ENCODE results near the gene SPATA45. TPM values are rescaled to one million over a fixed set of nuclear protein-coding genes. Genes with fewer than 3 reads are reported as not detected.

The SPATA45 gene
- total RNA-seq, 1 experiment from 2014 or later: not detected

DNA sequence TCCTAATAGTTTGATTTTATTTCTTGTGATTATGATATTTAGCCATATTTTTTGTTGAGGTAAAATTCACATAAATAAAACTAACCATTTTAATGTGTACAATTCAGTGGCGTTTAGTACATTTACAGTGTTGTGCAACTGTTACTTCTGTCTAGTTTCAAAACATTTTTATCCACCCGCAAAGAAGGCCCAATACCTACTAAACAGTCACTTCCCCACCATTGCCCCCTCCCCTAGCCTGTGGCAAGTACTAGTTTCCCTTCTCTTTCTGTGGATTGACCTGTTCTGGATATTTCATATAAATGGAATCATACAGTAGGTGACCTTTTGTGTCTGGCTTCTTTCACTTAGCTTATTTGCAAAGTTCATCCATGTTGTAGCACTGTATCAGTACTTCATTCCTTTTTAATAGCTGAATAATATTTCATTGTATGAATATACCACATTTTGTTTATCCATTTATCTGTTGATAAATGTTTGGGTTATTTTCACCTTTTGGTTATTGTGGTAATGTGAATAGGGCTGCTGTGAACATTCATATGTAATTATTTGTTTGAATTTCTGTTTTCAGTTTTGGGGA lies 14.8 kb upstream of the SPATA45 start:
- intact Hi-C loops (cut with micrococcal nuclease; ENCODE audit: unreplicated experiment): no loop called here
- H3K27ac Mint-ChIP-seq (ENCODE audit: unreplicated experiment): no peak overlapping the region
- H3K27me3 ChIP-seq (replicated peaks; ENCODE audit: control insufficient read depth, insufficient read depth, low read length): no peaks in the 10 kb centered on the region
- peaks cover 47% of the 10 kb centered on the region for H3K36me3 Mint-ChIP-seq (ENCODE audit: insufficient read depth, unreplicated experiment)
- no peaks in the 10 kb centered on the region for H3K9me3 ChIP-seq
- H3K4me3 Mint-ChIP-seq (ENCODE audit: unreplicated experiment): no peak overlapping the region
- H3K36me3 ChIP-seq (ENCODE audit: control insufficient read depth, insufficient read depth, low read length): no peaks in the 10 kb centered on the region
- no peak for DNase-seq
- no peaks in the 10 kb centered on the region for H3K27me3 Mint-ChIP-seq (ENCODE audit: insufficient read depth, unreplicated experiment)
- H3K4me1 Mint-ChIP-seq (ENCODE audit: low read depth, unreplicated experiment): peaks cover 12% of the 10 kb centered on the region
- H3K9me3 Mint-ChIP-seq (ENCODE audit: unreplicated experiment): no peaks in the 10 kb centered on the region
- H3K4me1 ChIP-seq: peaks cover 9% of the 10 kb centered on the region
- CTCF ChIA-PET: no interaction called here
- TSS peak; percentile 0 for BruUV-seq (replicated peaks)
- POLR2A ChIA-PET: no interaction called here
- H3K4me3 ChIP-seq (ENCODE audit: low read depth, low read length): no peak overlapping the region
- TF ChIP-seq, protein P1, sequence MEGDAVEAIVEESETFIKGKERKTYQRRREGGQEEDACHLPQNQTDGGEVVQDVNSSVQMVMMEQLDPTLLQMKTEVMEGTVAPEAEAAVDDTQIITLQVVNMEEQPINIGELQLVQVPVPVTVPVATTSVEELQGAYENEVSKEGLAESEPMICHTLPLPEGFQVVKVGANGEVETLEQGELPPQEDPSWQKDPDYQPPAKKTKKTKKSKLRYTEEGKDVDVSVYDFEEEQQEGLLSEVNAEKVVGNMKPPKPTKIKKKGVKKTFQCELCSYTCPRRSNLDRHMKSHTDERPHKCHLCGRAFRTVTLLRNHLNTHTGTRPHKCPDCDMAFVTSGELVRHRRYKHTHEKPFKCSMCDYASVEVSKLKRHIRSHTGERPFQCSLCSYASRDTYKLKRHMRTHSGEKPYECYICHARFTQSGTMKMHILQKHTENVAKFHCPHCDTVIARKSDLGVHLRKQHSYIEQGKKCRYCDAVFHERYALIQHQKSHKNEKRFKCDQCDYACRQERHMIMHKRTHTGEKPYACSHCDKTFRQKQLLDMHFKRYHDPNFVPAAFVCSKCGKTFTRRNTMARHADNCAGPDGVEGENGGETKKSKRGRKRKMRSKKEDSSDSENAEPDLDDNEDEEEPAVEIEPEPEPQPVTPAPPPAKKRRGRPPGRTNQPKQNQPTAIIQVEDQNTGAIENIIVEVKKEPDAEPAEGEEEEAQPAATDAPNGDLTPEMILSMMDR (IDR thresholded peaks at IDR 0.05; ENCODE audit: insufficient read depth in 1 of 2, low read depth in 1 of 2, low read length in 1 of 2, severe bottlenecking in 1 of 2, unreplicated experiment in 1 of 2): no peak

DNA sequence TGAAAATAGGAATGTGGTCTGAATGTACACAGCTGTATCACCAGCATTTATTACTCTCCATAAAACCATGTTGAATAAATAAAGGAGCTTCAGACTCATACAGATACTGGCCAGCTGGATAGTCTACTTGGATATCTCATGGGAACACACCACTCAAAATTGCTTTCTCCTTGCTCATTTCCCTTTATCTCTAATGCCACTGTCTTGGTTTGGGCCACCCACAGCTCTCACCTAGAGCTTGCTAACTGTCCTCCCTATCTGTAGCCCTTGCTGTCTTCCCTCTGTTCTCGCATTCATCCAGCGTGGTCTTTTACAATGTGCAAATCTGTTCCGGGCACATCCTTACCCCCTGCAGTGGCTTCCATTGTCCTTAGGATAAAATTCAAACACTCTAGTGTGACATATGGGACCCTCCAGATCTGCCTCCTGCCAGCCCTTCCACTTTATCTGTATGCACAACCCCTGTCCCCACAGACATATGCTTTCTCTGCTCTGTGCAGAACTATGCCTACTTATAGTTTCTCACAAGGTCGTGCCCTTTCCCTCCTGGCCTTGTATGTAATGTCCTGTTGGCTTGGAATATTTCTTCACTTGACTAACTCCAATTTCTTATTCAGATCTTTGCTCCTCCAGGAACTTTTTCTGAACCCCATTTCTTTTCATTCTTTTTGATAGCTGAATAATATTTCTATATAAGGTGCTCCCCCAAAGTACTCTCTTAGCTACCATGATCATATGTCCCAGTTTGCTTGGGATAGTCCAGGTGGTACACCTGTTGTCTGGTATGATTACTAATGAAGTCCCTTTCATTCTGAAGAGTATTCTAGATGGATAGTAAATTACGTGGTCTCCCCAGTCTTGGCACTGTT lies 13.5 kb upstream of the SPATA45 start:
- Histone ChIP-seq H3K27me3 (replicated peaks; ENCODE audit: control insufficient read depth, insufficient read depth, low read length) (no peaks in the 10 kb centered on the region), H3K36me3 (ENCODE audit: control insufficient read depth, insufficient read depth, low read length) (no peaks in the 10 kb centered on the region), H3K9me3 (no peaks in the 10 kb centered on the region), H3K4me3 (ENCODE audit: low read depth, low read length) (peak overlapping the region; percentile 6; the same call in 1 of the 2 replicates), H3K4me1 (peaks cover 14% of the 10 kb centered on the region)
- peaks cover 35% of the 10 kb centered on the region for H3K36me3 Mint-ChIP-seq (ENCODE audit: insufficient read depth, unreplicated experiment)
- no peak for DNase-seq
- peaks cover 12% of the 10 kb centered on the region for H3K4me1 Mint-ChIP-seq (ENCODE audit: low read depth, unreplicated experiment)
- intact Hi-C loops (cut with micrococcal nuclease; ENCODE audit: unreplicated experiment): no loop called here
- no TSS peak for BruUV-seq (replicated peaks)
- POLR2A ChIA-PET: interaction anchor here (0.5 kb wide), 1 partner anchor 253 kb away, joined by 3 read pairs; the partner anchor contains the start of gene ATF3
- no peak overlapping the region for H3K4me3 Mint-ChIP-seq (ENCODE audit: unreplicated experiment)
- H3K9me3 Mint-ChIP-seq (ENCODE audit: unreplicated experiment): no peaks in the 10 kb centered on the region
- TF ChIP-seq, protein P1 (IDR thresholded peaks at IDR 0.05; ENCODE audit: insufficient read depth in 1 of 2, low read depth in 1 of 2, low read length in 1 of 2, severe bottlenecking in 1 of 2, unreplicated experiment in 1 of 2): no peak
- H3K27me3 Mint-ChIP-seq (ENCODE audit: insufficient read depth, unreplicated experiment): no peaks in the 10 kb centered on the region
- no peak overlapping the region for H3K27ac Mint-ChIP-seq (ENCODE audit: unreplicated experiment)
- CTCF ChIA-PET: interaction anchor here (1.3 kb wide), 1 partner anchor 46 kb away, joined by 8 read pairs; no protein-coding TSS in a partner anchor

DNA sequence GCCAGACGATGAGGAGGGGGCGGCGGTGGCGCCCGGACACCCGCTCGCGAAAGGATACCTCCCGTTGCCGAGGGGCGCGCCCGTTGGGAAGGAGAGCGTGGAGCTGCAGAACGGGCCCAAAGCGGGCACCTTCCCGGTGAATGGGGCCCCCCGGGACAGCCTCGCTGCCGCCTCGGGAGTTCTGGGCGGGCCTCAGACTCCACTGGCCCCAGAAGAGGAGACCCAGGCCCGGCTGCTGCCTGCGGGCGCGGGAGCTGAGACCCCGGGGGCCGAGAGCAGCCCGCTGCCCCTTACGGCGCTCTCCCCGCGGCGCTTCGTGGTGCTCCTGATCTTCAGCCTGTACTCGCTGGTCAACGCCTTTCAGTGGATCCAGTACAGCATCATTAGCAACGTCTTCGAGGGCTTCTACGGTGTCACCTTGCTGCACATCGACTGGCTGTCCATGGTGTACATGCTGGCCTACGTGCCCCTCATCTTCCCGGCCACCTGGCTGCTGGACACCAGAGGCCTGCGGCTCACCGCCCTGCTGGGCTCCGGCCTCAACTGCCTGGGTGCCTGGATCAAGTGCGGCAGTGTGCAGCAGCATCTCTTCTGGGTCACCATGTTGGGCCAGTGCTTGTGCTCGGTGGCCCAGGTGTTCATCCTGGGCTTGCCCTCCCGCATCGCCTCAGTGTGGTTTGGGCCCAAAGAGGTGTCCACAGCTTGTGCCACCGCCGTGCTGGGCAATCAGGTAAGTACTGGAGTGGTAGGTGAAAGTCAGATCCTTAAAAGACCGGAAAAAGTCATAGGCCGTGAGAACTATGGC lies 11.2 kb upstream of the SPATA45 start:
- Mint-ChIP-seq H3K9me3 (ENCODE audit: unreplicated experiment) (peaks cover 10% of the 10 kb centered on the region), H3K4me1 (ENCODE audit: low read depth, unreplicated experiment) (peaks cover 19% of the 10 kb centered on the region), H3K27ac (ENCODE audit: unreplicated experiment) (peak overlapping the region; percentile 81), H3K36me3 (ENCODE audit: insufficient read depth, unreplicated experiment) (peaks cover 15% of the 10 kb centered on the region), H3K27me3 (ENCODE audit: insufficient read depth, unreplicated experiment) (no peaks in the 10 kb centered on the region), H3K4me3 (ENCODE audit: unreplicated experiment) (no peak overlapping the region)
- peak overlapping the region; percentile 59 for H3K4me3 ChIP-seq (ENCODE audit: low read depth, low read length)
- TF ChIP-seq, protein P1 (IDR thresholded peaks at IDR 0.05; ENCODE audit: insufficient read depth in 1 of 2, low read depth in 1 of 2, low read length in 1 of 2, severe bottlenecking in 1 of 2, unreplicated experiment in 1 of 2): no peak
- POLR2A ChIA-PET: interaction anchor here (0.5 to 2.1 kb wide), 16 partner anchors 12 to 1606 kb away, joined by 3 to 22 read pairs (median 4); partner anchors contain the start of genes ATF3, NSL1 and TATDN3
- peaks cover 14% of the 10 kb centered on the region for H3K4me1 ChIP-seq
- CTCF ChIA-PET: interaction anchor here (0.7 to 1.8 kb wide), 10 partner anchors 25 to 382 kb away, joined by 3 to 10 read pairs (median 6); partner anchors contain the start of gene NSL1
- TSS peak; percentile 16 for BruUV-seq (replicated peaks)
- no peaks in the 10 kb centered on the region for H3K27me3 ChIP-seq (replicated peaks; ENCODE audit: control insufficient read depth, insufficient read depth, low read length)
- no peaks in the 10 kb centered on the region for H3K9me3 ChIP-seq
- peak in 1 of 2 experiments; percentile 55 for DNase-seq
- H3K36me3 ChIP-seq (ENCODE audit: control insufficient read depth, insufficient read depth, low read length): no peaks in the 10 kb centered on the region
- intact Hi-C loops (cut with micrococcal nuclease; ENCODE audit: unreplicated experiment): loop anchor here (1.0 to 5.0 kb wide), 3 partner anchors 44 to 159 kb away; partner anchors contain the start of genes ANGEL2, NSL1 and TATDN3

All from Caco-2 (cell line).